ENCODE results near the gene FLVCR1.

FLVCR1 gene

GRCh38 chr1:212944229-212944901 lies 86.3 kb downstream of the FLVCR1 start:
- Mint-ChIP-seq H3K27me3 (peaks cover 21% of the 10 kb centered on the region), H3K4me3 (no peak overlapping the region), H3K27ac (no peak overlapping the region), H3K4me1 (no peaks in the 10 kb centered on the region), H3K9me3 (peaks cover 0 to 6% of the 10 kb centered on the region in 2 donors)
- DNase-seq (no peak), ATAC-seq (no peak)

- peaks cover 2% of the 10 kb centered on the region for H3K4me1 Mint-ChIP-seq
- DNase-seq (no peak), ATAC-seq (no peak)
- no peak overlapping the region for H3K27ac Mint-ChIP-seq
- peaks cover 0 to 6% of the 10 kb centered on the region in 2 donors for H3K9me3 Mint-ChIP-seq
- H3K4me3 Mint-ChIP-seq = no peak overlapping the region
- peaks cover 28% of the 10 kb centered on the region for H3K27me3 Mint-ChIP-seq
Measured at GRCh38 chr1:212945056-212945455, 87.0 kb downstream of the FLVCR1 start.

- Mint-ChIP-seq H3K9me3 (peaks cover 0 to 6% of the 10 kb centered on the region in 2 donors), H3K27ac (no peak overlapping the region), H3K4me1 (peaks cover 7% of the 10 kb centered on the region), H3K4me3 (no peak overlapping the region), H3K27me3 (peaks cover 34% of the 10 kb centered on the region)
- DNase-seq (no peak), ATAC-seq (no peak)
Measured at GRCh38 chr1:212945463-212946160, 87.5 kb downstream of the FLVCR1 start.

GRCh38 chr1:212946872-212947271 lies 88.8 kb downstream of the FLVCR1 start:
- Mint-ChIP-seq H3K27ac (no peak overlapping the region), H3K27me3 (peaks cover 38% of the 10 kb centered on the region), H3K4me3 (no peak overlapping the region), H3K4me1 (peaks cover 14% of the 10 kb centered on the region), H3K9me3 (peaks cover 0 to under 1% of the 10 kb centered on the region in 2 donors)
- DNase-seq (no peak), ATAC-seq (no peak)
